GM21576 (cell line): ENCODE measurements around the gene LGI4.

ENCODE experiments used
- ATAC-seq: cut with Tn5 transposase; IDR thresholded peaks from one replicate; pipeline ENCODE4 v1.9.1; 2021; ENCODE audit warnings: mild to moderate bottlenecking, moderate library complexity; ENCODE audit not compliant: unreplicated experiment

LGI4 gene

DNA sequence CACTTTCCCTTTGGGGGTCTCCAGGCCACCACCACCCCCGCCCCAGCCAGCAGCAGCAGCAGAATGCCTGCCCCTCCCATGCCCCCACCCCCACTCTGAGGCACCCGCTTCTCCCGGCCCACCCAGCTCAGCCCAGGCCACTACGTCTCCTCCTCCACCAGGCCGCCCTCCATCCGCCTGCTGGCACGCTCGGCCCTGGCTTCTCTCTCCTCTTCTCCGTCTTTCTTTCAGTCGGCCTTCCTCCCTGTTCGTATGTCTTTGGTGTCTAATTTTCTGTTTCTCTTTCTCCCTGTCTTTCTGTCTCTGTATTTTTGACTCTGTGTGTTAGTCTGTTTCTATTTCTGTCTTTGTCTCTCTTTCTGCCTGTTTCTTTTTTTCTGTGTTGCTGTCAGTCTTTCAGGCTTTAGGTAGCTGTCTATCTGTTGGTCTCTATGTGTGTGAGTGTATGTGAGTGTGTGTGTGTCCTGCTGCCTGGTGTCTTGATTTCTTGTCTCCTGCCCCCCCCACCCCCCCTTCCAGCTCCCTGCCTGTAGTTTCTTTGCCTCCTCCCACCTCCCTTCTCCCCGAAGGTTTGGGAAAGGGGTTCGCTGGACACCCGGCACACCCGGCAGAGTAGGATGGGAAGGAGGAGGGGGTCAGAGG, at the start of gene LGI4:
LGI4 (minus strand) TSS at position 459 of the 642 bp plus-strand sequence; CDS start at position 80, 379 bp downstream.
- no peak for ATAC-seq

- ATAC-seq, result no peak
These were observed 49.4 kb upstream of the LGI4 start for GRCh38 chr19:35184267-35184666.

DNA sequence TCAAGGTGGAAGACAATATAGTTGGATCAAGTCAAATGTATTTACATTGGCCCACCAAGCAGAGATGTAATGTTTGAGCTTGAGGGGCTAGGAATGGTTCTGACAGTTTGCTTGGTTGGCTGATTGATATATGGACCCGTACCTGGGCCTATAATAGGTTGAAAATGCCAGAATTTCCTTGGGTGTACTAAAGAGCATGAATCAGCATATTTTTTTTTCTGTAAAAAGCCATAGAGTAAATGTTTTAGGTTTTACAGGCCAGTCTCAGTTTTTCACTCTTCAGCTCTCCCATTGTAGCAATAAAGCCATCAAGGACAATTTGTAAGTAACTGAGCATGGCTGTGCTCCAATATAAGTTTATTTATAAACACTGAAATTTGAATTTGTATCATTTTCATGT, 46.5 kb upstream of the LGI4 start:
- no peak for ATAC-seq

DNA sequence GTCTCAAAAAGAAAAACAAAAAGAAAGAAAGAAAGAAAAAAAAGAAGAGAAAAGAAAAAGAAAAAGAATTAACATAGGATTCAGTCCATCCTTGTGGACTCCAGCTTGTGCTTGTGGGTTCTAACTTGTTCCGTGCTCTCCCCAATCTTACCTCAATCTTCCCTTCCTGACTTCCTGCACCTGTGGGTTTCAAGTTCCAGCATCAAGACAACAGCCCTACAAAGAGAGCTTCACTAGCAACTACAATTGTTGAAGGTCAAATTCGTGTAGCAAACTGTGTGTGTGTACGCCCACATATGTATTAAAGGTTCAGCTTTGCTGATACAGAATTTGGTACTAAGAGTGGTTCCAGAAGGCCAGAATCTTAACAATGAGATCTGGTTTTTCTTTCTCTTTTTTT, 45.0 kb upstream of the LGI4 start:
- ATAC-seq, result no peak

DNA sequence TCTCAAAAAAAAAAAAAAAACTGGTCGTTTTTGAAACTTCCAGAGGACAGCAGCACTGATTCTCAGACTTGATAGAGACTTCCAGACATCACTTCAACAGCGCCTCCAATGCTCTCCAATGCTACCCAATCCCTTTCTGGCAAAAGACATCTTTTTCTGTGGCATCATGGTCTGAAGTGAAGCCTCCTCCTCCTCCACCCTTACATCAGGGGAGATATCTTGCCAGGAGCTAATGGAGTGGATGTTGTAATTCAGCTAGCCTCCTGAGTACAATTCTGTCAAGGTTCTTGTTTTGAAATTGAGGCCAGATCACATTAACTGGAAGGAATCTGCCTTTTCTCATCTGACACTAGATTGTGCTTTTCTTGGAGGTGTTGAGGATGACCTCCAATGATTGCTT, 43.8 kb upstream of the LGI4 start:
- ATAC-seq, result no peak

DNA sequence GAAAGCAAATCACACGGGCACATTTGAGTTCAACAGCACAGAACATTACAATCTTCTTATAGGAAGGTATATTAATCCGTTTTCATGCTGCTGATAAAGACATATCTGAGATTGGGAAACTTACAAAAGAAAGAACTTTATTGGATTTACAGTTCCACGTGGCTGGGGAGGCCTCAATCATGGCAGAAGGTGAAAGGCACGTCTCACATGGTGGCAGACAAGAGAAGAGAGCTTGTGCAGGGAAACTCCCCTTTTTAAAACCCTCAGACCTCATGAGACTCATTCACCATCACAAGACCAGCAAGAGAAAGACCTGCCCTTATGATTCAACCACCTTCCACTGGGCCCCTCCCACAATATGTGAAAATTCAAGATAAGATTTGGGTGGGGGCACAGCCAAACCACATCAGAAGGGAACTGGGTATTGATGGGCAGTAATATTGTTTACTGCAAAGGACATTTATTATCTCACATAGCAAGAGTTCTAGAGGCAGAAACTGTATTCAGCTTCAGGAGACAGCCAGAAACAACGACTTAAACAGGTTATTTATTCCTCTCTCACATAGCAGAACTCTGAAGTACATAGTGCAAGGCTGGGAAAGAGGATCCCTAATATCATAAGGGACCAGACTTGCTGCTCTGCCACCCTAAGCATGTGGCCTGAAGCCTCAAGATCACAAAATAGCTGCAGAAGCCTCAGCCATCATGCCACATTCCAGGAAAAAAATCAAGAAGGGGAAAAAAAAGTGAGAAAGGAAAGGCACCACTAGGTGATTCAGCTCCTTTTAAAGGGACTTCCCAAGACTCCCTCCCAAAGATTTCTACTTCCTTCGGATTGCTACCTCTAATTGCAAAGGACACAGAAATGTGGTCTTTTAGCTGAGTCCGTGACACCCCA, 42.8 kb upstream of the LGI4 start:
- ATAC-seq, result no peak

DNA sequence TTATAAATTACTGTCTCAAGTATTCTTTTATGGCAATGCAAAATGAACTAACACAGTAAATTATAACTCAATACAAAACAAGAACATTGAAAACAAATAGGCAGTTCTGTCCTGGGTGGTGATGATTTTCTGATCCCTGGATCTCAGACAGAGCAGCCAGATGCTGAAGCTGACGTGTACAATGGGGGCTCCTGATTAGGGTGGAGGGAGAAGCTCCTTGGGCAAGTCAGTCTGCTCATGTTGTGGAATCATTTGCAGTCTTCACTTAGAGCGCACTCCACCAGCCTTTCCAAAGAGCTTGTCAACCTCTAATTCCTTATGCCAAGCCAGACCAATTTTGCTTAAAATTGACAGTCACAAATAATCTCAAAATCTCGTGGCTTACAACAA, 41.3 kb upstream of the LGI4 start:
- ATAC-seq, result no peak

DNA sequence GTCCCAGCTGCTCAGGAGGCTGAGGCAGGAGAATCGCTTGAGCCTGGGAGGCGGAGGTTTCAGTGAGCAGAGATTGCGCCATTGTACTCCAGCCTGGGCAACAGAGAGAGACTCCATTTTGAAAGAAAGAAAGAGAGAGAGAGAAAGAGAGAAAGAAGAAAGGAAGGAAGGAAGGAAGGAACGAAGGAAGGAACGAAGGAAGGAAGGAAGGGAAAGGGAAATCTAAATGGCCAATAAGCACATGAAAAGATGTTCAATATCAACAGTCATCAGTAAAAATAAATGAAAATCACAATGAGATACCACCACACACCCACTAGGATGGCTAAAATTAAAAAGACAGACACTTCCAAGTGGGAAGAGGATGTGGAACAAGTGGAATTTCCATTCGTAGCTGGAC, 39.4 kb upstream of the LGI4 start:
- ATAC-seq, result no peak

DNA sequence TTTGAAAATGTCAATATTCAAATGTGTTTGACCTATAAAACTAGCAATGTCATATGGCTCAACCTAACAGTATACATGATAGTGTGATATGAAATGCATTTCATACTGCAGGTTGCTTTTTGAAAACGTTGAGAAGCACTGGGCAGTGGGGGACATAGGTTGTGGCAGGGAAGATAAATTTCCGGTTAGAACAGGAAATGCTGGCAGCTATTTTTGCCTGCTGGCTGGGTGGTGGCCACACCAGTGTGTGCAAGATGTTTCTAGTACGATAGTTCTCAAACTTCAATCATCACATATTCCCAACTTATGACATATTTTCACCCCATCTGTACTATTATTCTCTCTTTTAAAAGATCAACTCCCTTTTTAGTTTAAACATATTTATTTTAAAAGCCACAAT, 36.9 kb upstream of the LGI4 start:
- ATAC-seq, result no peak

- ATAC-seq, result no peak
These were observed 35.7 kb upstream of the LGI4 start for GRCh38 chr19:35170359-35171061.

DNA sequence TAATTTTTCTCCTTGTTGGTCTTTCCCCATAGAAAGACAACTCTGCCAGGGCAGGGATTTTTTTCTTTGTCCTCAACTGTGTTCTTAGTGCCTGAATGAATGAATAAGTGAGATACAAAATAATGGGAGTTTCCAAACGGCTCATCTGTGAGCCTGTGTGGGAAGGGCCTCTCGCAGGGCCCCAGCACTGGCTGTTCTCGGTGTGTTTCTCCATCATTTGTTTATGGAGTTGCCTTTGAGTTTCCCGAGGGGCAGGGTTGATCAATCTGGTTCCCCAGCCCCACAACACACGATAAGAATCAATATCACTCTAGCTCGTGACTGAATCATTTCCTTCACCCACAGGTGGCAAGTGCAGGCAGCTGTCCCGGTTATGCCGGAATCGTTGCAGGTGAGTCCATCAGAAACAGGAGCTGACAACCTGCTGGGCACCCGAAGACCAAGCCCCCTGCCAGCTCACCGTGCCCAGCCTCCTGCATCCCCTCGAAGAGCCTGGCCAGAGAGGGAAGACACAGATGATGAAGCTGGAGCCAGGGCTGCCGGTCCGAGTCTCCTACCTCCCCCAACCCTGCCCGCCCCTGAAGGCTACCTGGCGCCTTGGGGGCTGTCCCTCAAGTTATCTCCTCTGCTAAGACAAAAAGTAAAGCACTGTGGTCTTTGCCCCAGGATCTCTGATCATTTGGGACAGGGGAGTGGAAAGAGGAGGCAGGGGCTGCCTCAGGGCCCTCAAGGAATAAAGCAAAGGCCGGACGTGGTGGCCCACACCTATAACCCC, 34.5 kb upstream of the LGI4 start:
- no peak for ATAC-seq

GRCh38 chr19:35168196-35168595, 33.3 kb upstream of the LGI4 start:
- ATAC-seq, result no peak

DNA sequence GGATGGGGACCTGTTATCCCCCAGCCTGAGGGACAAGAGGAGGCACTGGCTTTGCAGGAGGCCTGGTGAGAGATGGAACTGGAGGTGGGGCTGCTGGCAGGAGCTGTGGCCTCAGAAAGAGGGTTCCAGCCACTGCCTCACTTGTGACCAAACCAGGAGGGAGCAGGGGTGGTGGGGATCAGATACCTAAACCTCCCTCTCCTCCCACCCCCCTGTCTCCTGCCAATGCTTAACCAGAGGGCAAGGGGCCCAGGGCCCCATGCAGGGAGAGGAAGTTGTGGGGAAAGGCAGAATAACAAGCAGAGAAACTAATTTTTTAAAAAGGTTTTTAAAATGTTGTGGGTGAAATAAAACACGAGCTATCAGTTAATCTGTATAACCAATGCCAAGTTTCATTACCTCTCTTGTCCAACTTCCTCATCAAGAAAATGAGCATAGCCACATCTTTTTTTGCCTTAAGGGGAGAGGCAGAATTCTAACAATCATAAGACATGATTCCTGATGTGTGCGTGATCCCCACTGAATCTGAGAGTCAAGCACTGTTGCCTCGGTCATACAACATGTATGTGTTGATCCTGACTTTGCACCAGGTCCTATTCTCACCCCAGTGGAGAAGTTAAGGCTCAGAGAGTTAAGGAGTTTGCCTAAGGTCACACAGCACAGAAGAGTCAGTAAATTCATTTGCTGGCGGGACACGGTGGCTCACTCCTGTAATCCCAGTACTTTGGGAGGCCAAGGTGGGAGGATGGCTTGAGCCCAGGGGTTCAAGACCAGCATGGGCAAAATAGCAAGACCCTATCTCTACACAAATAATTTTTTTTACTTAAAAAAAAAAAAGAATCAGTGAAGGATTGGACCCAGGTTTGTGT, 32.6 kb upstream of the LGI4 start:
- no peak for ATAC-seq

DNA sequence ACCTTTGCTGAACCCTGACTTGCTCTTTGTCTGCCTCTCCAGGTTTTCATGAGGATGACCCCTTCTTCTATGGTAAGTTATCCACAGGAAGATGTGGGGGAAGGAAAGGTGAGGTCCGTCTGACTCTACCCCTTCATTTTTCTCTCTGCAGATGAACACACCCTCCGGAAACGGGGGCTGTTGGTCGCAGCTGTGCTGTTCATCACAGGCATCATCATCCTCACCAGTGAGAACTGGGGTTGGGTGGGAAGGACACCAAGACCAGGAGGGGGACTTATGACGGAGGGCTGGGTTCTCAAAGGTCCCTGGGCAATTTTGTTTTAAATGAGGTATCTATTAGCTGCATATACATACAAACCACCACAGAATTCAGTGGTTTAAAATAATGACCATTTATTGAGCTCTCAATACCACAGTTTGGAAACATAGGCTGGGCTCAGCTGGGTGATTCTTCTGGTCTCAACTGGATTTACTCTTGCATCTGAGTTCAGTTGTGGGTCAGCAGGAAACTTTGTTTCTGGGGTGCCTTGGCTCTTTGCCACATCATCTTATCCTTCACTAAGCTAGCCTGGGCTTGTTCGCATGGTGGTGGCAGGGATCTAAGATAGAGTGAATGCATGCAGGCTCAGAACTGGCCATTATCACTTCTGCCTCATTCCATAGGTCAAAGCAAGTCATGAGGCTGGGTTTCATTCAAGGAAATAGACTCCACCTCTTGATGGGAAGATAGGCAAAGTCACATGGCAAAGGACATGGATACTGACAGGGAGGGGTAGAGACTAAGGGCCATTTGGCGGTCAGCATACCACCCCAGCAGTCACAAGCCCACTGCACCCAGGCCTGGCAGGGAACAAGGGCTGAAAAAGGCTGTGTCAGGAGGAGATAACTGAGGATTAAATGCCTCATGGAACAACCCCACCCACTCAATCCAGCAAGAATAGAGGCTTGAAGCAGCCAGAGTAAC, 31.5 kb upstream of the LGI4 start:
- ATAC-seq, result no peak

DNA sequence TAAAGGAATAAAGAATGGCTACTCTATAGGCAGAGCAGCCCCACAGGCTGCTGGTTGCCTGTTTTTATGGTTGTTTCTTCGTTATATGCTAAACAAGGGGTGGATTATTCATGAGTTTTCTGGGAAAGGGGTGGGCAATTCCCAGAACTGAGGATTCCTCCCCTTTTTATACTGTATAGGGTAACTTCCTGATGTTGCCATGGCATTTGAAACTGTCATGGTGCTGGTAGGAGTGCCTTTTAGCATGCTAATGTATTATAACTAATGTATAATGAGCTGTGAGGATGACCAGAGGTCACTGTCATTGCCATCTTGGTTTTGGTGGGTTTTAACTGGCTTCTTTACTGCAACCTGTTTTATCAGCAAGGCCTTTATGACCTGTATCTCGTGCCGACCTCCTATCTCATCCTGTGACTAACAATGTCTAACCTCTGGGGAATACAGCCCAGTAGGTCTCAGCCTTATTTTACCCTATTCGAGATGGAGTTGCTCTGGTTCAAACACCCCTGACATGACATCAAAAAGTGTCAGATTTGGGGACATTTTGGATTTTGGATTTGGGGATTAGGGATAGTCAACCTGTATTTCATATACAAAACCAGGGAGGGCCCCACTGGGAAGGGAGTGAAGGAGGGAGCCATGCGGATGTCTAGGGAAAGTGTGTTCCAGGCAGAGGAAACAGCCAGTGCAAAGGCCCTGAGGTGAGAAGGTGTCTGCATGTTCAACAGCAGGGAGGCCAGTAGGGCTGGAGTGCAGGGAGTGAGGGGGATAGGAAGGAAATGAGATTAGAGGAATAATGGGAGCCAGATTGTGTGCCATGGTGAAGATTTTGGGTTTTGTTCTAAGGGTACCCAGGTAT, 30.6 kb upstream of the LGI4 start:
- ATAC-seq, result no peak

GRCh38 chr19:35164418-35164817, 29.6 kb upstream of the LGI4 start:
- ATAC-seq, result no peak

DNA sequence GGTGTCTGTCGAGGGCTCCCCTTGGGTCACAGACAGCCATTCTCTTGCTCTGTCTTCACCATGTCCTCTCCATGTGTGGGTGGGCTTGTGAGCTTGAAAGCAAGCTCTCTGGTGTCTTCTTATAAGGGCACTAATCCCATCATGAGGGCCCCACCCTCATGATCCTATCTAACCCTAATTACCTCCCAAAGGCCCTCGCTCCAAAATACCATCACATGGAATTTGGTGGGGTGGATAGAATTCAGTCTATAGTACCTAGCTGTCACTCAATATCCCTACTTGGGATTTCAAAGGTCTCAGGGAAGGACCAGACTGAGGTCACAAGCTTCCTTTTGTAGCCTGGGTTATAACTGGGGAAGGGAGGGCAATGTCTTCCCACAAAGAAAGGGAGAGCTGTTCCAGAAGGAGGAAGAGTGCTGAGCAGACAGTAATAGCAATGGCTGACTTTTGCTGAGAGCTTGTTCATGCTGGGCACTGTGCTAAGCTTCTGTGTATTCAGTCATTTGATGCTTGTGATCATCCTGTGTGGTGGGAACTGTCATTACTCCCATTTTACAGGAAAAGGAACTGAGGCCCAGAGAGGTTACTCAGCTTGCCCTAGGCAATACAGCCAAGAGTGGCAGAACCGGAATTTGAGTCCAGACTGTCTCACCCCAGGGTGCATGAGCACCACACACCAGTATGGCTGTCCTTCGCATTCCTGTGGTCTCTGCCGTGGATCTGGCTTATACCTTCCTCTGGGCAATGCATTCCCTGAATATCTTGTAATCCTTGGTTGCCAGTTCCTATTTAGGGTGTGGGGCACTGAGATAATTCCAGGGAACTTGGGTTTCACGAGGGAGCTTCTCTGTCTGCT, 27.8 kb upstream of the LGI4 start:
- ATAC-seq, result no peak
